ENCODE measurements around the gene MROH9.

GRCh38 chr1:170910273-170910672 is 25.1 kb upstream of the MROH9 start:
- TF ChIP-seq POLR2A (IDR thresholded peaks at IDR 0.05) (no peak), CTCF (IDR thresholded peaks at IDR 0.05 in 8 of 11, conservative IDR thresholded peaks at IDR 0.05 in 3 of 11) (no peak)
